Stimulated activated CD4-positive, alpha-beta T cell treated with anti-CD3 and anti-CD28 coated beads, Interleukin-4, amount 100 ng/mL, for 1 hour (primary cell): ENCODE data around the gene BTNL2.
"Not testable (repeated sequence)": the region's sequence is repeated elsewhere in the genome, so short reads cannot be mapped to it uniquely, and the experiment has no call there.

ENCODE experiments used
- DNase-seq: peaks from one replicate; pipeline ENCODE4 v3.0.0-alpha.2; 2020

Gene BTNL2

DNA sequence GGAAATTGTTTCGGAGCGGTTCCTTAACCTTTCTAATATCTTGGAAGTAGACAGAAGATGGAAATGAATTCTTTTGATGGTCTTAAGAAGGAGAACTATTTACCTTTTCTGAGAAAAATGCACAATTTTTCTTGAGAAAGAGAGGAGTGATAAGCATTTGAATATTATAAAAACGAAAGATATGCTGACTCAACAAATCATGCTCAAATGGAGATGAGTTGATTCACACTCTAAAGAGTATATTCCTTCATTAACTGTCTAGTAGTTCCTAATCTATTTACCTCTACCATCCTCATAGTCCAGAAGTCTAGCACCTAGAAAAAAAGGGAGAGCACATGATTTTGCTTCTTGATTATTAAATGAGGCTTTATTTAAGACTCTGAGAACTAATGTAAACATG is 39.3 kb downstream of the BTNL2 start:
- no peak for DNase-seq

DNA sequence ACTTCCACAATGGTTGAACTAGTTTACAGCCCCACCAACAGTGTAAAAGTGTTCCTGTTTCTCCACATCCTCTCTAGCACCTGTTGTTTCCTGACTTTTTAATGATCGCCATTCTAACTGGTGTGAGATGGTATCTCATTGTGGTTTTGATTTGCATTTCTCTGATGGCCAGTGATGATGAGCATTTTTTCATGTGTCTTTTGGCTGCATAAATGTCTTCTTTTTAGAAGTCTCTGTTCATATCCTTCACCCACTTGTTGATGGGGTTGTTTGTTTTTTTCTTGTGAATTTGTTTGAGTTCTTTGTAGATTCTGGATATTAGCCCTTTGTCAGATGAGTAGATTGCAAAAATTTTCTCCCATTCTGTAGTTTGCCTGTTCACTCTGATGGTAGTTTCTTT is 47.8 kb downstream of the BTNL2 start:
- not testable (repeated sequence) for DNase-seq

DNA sequence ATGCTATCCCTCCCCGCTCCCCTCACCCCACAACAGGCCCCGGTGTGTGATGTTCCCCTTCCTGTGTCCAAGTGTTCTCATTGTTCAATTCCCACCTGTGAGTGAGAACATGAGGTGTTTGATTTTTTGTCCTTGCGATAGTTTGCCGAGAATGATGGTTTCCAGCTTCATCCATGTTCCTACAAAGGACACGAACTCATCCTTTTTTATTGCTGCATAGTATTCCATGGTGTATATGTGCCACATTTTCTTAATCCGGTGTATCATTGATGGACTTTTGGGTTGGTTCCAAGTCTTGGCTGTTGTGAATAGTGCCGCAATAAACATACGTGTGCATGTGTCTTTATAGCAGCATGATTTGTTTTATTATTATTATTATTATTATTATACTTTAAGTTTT is 48.4 kb downstream of the BTNL2 start:
- not testable (repeated sequence) for DNase-seq

DNA sequence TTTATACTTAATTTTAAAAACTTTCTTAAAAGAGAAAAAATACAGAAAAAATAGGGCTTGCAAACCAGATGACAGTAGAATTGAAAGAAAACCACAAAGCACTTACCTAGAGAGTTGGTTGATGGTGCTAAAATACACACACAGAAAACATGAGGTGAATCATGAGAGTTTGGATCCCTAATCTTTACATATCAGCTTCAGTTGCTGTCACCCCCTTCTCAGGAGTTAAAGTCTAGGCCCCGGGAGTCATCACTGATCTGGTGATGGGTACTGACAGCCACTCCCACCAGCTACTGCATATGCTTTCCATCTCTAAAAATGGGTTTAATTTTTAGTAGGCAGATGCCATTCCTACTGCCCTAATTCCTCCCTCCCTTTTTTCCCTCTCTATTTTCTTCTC is 52.0 kb downstream of the BTNL2 start:
- no peak for DNase-seq

DNA sequence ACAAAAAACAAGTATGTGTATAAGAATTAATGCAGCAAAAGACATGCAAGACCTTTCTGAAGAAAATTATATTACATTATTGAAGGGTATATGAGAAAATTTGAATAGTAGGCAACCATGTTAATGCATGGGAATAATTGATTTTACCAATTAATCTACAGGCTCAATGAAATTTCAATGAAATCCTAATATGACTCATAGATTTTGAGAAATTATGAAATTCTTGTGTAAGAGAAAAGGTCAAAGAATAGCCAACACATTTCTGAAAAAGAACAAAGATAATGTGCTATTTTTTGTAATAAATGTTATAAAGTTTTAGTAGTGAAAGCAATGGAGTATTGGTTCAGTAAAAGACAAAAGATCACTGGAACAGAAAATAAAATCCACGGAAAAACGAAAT is 53.6 kb downstream of the BTNL2 start:
- DNase-seq = no peak
